Iris pigment epithelial cell (primary cell): Measurements from ENCODE around the gene DNAH17.

Source experiments
- DNase-seq: peaks from one replicate; pipeline ENCODE4 v3.0.0-alpha.2; 2011; ENCODE audit warnings: low read depth

The DNAH17 gene, protein sequence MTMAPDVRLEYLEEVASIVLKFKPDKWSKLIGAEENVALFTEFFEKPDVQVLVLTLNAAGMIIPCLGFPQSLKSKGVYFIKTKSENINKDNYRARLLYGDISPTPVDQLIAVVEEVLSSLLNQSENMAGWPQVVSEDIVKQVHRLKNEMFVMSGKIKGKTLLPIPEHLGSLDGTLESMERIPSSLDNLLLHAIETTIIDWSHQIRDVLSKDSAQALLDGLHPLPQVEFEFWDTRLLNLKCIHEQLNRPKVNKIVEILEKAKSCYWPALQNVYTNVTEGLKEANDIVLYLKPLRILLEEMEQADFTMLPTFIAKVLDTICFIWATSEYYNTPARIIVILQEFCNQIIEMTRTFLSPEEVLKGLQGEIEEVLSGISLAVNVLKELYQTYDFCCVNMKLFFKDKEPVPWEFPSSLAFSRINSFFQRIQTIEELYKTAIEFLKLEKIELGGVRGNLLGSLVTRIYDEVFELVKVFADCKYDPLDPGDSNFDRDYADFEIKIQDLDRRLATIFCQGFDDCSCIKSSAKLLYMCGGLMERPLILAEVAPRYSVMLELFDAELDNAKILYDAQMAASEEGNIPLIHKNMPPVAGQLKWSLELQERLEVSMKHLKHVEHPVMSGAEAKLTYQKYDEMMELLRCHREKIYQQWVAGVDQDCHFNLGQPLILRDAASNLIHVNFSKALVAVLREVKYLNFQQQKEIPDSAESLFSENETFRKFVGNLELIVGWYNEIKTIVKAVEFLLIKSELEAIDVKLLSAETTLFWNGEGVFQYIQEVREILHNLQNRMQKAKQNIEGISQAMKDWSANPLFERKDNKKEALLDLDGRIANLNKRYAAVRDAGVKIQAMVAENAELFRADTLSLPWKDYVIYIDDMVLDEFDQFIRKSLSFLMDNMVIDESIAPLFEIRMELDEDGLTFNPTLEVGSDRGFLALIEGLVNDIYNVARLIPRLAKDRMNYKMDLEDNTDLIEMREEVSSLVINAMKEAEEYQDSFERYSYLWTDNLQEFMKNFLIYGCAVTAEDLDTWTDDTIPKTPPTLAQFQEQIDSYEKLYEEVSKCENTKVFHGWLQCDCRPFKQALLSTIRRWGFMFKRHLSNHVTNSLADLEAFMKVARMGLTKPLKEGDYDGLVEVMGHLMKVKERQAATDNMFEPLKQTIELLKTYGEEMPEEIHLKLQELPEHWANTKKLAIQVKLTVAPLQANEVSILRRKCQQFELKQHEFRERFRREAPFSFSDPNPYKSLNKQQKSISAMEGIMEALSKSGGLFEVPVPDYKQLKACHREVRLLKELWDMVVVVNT (N-terminal part only)

DNA sequence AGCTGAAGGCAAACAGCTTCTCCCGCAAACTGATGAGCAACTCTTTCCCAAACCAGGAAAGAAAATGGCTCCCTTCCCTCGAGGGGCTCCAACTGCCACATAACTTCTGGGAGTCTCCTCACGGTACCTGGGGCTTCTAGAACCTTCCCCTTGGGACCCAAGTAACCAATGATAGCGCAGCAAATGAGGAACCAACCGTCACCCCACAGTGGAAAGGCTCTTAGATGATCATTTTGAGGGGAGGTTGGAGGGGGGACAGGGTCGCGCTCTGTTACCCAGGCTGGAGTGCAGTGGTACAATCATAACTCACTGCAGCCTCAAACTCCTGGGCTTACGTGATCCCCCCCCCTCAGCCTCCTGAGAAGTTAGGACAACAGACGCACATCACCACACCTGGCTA is at the start of gene DNAH17:
Gene DNAH17, minus strand, starts transcription at position 101 of the 400 bp plus-strand sequence. CDS start 2,339 bp downstream, outside the sequence.
- DNase-seq, result no peak

DNA sequence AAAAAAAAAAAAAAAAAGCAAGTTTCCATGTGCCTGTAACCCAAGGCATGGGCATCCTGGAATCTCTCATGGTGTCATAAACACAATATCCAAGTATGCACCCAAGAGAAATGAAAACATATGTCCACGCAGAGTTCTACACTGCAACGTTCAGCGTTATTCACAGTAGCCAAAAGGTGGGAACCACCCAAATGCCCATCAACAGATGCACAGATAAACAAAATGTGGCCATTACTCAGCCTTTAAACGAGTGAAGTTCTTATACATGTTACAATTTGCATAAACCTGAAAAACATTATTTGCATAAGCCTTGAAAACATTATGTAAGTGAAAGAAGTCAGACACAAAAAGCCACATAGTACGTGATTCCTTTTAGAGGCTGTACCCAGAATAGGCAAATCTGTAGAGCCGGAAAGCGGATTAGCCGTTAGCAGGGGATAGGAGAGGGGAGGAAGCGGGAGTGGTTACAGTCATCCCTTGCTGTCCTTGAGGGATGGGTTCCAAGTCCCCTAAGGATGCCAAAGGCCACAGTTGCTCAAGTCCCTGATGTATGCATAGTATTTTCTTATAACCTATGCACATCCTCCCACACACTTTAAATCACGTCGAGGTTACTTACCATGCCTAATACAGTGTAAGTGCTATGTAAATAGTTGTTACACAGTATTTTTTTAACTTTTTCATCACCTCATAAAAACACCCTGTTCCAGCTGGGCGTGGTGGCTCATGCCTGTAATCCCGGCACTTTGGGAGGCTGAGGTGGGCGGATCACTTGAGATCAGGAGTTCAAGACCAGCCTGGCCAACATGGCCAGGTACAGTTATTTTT is 47.3 kb upstream of the DNAH17 start:
- DNase-seq, result no peak

DNA sequence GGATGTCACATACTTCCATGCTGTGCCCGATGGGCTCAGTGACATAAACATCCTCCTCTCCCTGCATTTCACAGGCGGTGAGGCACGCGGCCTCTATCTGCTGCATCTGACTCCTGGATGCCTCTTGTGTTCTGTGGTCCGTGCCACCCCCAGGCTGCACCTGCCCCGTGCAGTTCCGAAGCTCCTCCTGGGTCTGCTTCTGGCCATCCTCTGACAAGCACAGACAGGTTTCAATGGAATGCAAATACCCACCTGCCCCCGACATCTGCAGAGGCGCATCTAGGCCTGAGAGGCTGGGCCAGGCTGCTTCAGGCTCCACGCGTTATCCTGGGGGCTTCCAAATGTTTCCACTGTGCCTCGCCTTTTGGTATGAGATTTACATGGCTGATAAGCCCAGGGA is 46.3 kb upstream of the DNAH17 start:
- DNase-seq, result no peak

DNA sequence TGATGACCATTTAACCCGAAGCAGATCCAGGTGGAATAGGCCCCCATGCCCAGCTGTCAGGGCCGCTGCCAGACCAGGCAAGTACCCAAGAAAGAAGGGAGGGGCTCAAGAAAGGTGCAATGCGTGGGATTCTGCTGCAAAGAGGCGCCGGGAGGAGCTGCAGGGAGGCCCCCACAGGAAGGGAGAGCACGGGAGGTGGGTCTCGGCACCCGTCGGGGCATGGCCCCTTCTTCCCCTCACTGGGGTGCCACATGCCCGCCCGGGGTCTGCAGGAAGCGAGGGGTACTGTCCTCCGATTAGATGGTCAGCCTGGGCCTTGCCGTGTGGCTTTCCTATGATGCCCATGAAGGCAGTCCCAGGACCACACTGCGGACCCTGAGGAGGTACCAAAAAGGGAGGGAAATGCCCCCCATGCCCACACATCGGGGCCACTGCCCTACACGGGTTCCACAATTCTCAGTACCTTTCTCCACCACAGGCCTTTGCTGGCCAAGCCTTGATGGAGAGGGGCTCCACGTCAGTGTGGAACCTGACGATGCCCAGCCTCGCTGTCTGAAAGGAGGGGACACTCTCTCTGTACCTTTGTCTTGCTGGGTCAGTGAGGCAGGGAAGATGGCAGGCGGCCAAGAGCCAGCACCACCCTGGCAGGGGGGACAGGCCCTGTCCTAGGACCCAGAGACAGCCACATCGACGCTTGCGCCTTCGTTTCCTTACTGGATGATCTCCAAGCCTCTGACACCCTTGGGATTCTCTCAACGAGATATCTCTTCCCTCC is 45.5 kb upstream of the DNAH17 start:
- DNase-seq, result no peak

DNA sequence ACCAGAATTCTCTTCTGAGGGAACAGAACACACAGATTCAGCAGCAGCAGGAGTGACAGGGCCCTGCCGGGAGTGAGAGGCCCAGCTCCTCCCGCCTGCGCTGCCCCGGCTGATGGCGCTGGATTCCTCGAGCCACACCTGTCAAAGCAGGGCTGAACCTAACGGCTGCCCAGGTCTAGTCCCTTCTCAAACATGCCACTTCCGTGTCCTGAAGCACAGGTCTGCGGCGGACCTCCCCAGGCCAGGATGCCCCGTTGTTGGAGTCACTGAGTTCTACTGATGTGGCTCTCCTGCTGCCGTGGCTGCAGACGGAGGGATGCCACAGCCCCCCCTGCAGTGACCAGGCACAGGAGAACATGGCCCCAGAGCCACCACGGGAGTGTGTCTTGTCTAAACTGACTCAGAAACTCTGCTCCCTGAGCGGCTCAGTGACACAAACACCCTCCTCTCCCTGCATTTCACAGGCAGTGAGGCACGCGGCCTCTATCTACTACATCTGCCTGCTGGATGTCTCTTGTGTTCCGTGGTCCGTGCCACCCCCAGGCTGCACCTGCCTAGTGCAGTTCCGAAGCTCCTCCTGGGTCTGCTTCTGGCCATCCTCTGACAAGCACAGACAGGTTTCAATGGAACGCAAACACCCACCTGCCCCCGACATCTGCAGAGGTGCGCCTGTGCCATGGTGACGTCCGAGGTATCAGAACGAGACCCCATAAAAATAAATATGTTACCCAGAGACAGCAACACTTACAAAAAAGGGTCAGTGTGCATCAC is 44.7 kb upstream of the DNAH17 start:
- no peak for DNase-seq

DNA sequence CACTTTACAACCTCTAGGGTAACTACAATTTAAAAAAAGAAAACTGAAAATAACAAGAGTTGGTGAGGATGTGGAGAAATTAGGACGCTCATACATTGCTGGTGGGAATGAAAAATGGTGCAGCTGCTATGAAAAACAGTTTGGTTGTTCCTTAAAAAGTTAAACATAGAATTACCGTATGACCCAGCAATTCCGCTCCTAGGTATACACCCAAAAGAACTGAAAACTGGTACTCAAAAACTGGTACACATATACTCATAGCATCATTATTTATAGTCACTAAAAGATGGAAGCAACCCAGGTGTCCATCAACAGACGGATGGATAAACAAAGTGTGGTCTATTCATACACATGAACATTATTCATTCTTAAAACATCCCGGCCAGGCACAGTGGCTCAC is 42.9 kb upstream of the DNAH17 start:
- no peak for DNase-seq

DNA sequence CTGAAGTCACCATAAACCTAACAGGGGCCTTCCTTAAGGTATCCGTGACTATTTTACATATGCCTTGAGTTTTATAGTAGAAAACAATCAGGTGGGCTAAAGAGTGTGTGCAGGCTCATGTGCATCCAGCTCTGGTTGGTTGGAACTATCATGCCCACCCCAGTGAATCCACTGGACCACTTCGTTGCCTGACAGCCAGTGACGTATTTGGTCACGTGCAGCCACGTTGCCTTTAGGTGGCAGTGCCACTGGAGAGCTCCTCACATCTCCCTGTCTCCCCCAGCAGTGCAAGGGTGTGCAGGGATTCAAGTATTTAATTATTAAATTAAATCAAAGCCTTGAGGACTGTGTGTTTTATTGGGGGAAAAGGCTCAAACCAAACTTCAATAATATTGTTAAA is 42.1 kb upstream of the DNAH17 start:
- DNase-seq, result no peak

DNA sequence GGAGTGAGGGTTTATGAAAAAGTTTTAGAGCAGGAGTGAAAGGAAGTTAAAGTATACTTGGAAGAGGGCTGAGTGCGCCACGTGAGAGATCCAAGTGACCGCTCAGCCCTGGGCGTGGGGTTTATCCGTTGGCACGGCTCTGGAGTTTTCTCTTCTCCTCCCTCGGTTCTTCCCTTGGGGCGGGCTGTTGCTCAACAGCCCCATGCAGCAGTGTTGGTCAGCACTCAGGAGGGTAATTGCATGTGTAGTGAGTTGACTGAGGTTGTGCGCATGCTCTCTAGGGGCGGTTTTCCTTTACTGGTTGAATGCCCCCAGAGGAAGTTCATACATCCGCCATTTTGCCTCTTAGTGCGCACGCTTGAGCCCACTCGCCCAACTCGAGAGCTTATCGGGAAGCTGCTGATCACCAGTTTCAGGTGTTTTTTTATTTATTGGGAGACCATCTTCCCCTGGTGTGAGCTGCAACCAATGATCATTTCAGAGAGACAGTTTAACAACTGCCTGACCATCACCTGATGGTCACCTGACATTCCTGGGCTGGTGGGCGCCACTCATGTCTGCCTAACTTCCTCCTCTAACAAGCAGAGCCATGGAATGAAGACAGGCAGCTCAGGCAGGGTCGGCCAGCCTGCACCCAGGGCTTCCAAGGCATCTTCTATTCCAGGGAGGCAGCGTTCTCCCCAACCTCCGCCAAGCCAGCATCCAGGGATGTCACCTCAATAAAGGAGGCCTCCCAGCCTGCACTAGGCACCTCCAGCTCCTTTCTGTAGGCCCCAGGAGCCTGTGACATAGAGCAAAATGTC is 41.3 kb upstream of the DNAH17 start:
- DNase-seq, result no peak

DNA sequence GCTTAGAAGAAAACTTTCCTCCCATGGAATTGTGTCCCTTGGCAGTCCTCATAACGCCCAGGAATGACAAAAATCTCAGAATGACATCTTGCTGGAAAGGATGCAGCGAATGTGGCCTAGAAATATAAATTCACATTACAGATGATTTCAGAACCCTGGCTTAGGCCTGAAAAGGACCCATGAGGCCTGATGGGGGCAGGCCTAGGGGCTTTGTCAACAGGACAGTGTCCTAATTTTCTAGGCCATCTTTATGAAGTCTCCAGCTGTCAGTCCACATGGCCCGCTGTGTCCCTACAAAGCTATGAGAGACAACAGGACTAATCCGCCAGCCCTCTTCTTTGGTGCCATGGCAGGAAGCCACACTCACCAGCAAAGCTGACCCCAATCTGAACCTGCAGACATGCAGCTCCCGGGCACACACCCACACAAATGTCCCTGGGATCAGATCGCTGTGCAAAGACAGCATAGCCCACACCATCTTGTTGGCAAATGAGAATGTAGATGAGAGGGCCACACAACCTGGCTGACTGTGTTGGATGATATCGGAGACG is 40.4 kb upstream of the DNAH17 start:
- no peak for DNase-seq

DNA sequence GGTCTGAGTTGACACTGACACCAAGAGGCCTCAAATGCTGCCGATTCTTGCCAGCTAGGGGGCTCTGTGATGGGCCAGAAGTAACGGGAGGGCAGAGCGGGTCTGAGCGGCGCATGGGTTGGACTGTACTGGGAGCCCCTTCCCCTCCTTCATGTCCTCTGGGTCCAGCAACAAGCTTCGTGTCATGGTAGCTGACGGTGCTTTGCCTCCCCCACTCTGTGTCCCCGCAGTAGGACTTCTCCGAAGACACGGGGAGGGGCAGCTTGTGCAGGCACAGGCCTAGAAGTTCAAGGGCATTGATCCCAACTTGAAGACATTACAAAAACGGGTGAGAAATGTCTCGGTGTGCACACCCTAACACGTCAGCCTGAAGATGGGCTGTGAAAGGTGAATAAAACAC is 39.8 kb upstream of the DNAH17 start:
- no peak for DNase-seq

DNA sequence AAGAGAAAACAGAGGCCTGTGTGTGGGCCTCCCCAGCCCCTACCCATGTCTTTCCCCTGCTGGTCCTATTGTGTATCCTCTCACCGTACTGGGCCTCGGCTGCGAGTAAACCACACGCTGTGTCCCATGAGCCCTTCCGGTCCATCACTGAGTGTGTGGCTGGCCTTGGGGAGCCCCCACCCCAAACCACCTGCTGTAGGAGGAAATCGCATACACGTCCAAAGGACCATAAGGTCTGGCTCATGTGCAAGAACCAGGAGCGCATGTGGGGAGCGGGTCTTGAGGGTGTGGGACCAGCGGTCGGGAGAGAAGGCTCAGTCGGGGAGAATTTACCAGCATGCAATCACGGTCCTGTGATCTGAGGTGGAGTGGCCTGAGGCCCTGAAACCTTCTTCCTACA is 38.4 kb upstream of the DNAH17 start:
- no peak for DNase-seq

DNA sequence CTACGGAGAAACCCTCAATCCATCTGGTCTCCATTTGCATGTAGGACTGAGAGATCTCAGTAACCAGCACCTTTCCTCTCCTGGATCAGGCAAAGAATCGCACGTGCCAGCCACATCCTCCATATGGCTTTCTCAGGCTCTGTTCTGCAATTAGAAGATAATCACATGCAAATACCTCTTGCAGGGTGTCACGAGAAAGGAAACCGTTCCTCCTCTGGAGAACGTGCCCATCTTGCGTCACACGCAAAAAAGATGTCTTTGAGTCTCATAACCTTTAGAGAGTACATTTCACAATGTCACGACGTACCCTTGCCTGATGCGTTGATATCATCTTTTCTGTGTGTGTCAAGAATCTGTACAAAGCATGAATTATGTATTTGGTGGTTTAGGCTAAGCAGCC is 36.2 kb upstream of the DNAH17 start:
- no peak for DNase-seq

DNA sequence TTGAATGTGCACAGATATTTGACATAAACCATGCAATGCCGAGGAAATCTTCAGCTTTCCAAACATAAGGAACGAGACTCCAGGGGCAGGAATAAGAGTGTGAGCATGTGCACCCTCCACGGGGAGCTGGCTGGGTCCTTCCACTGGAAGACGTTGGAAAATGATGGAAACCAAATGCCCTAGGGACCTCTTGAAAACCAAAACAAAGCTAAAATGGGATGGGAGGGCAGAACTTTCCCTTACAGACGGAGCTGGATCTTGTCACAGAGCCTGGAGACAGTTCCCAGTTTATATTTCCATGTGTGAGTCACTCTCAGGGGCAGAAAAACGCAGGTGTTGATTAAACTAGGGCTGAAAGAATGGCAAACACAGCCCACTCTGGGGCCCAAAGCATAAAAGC is 34.4 kb upstream of the DNAH17 start:
- no peak for DNase-seq

DNA sequence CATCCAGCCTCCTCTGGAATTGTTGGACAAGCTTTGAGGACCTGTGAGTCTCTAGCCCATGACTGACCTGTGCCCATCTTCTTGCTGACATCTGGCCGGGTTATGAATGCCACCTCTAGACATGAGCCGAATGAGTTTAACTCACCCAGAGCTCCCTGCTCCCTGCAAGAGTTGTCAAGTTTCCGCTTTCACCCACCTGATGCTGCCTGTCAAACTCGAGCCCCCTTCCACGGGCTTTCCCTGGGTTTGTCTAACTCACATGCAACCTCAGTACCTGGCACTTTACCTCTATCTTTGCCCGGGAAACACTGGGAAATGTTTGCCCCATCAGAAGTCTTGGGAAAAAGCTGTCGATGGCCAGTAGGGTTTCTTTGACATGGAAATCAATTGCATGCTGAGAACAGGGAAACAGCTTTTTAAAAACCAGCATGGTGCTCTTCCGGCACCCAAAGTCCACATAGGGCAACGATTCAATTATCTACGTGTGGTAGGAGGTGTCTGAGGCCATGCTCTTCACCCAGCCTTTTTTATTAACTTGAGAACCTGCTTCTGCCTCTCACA is 33.8 kb upstream of the DNAH17 start:
- no peak for DNase-seq

DNA sequence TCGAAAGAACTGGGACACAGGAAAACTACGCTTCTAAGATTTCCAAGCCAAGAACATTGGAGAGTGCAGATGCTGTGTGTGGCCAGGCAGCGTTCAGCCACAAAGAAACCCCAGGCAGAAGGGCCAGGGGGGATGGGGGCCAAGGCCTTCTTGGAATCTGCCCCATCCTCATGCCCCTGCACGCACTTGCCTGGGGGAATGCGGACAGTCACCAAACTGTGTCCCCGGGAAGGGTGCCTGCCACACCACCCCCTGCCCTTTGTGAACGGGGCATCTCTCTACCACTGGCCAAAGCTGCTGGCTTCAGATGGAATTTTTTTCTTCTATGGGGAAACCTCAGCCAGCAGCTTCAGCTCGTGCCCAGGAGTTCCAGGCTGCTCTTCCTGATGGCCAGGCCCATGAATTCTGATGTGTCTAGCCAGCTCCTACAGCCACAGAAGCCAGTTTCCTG is 32.0 kb upstream of the DNAH17 start:
- no peak for DNase-seq

DNA sequence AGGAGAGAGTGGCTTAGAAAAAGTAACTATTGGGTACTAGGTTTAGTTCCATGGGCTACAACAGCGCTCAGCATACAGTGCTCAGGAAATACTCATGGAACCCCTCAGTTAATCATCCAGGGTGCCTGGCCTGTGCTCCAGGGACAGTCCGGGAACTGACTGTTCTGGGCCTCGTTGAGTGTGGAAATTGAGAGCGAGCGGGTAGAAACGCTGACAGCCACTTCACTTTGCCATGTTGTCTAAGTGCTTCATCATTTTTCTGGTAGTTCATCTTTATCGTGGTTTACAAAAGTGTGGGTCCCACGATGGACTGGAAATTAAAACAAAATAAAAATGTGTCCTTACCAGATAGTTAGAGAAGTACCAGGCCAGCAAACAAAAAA is 31.6 kb upstream of the DNAH17 start:
- no peak for DNase-seq

DNA sequence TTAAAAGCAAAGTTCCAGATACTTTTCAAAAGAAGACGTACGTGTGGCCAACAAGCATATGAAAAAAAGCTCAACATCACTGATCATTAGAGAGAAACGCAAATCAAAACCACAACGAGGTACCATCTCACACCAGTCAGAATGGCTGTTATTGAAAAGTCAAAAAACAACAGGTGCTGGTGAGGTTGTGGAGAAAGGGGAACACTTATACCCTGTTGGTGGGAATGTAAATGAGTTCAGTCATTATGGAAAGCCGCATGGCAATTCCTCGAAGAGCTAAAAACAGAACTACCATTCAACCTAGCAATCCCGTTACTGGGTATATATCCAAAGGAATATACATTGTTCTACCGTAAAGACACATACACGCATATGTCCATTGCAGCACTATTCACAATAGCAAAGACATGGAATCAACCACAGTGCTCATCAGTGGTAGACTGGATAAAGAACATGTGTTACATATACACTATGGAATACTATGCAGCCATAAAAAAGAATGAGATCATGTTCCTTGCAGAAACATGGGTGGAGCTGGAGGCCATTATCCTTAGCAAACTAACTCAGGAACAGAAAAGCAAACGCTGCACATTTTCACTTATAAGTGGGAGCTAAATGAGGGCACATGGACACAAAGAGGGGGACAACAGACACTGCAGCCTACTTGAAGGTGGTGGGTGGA is 31.1 kb upstream of the DNAH17 start:
- DNase-seq, result no peak

DNA sequence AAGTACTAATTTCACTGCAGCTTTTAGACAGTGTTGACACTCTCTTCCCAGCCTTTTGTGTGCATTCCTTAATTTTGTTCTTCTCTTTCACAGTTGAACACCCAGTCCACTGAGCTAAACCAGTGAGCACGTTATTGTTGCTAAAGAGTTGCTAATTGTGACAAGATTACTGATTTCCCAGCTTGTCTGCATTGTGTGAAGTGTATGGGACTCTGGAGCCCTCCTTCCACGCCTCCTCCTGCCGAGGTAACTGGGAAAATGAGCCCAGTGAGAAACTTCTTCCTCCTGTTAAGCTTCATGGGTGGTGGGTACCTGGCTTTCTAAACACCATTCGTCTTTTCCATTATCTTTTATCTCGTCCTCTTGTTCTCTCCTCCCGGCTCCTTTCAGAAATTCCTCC is 29.8 kb upstream of the DNAH17 start:
- DNase-seq, result no peak
